IMR-90 (cell line): ENCODE measurements around the gene CHMP4A. TPM values are rescaled to one million over a fixed set of nuclear protein-coding genes. Genes with fewer than 3 reads are reported as not detected.

ENCODE experiments used
- ATAC-seq: fragments of 200-7000 bp; cut with Tn5 transposase; 2 replicates; pipeline ENCODE4 v1.9.1; 2020; ENCODE audit warnings: low read depth, mild to moderate bottlenecking, moderate library complexity
- BruUV-seq: library from RNA; stranded (reverse); fragments of 400-500 nt; replicated peaks from 2 replicates; lab custom pipeline; 2021; lab: Mats Ljungman, UMichigan
- CTCF ChIA-PET: fragments of 300-600 bp; formaldehyde crosslinking; extraction: SDS; loops from one replicate; lab custom pipeline; 2021; ENCODE audit warnings: antibody characterized with exemption; lab: Yijun Ruan, JAX
- POLR2A ChIA-PET: fragments of 300-600 bp; sonication (Branson Sonifier 250); formaldehyde crosslinking; loops from one replicate; lab custom pipeline; 2022; ENCODE audit warnings: antibody characterized with exemption; ENCODE audit not compliant: unreplicated experiment; lab: Charles Lee
- DNase-seq: peaks from one replicate; pipeline ENCODE4 v3.0.0; 2013
- H2AFZ ChIP-seq: replicated peaks from 2 replicates; pipeline ENCODE3; 2013; ENCODE audit warnings: low read length, mild to moderate bottlenecking; ENCODE audit not compliant: poor library complexity
- H2AK5ac ChIP-seq: 2 replicates; pipeline ENCODE4 v1.6.1; 2013; ENCODE audit warnings: low read depth, low read length, inconsistent platforms
- H2AK9ac ChIP-seq: replicated peaks from 2 replicates; pipeline ENCODE3; 2013; ENCODE audit warnings: mild to moderate bottlenecking, low read depth, low read length, moderate library complexity; ENCODE audit not compliant: poor library complexity
- H2BK120ac ChIP-seq: 2 replicates; pipeline ENCODE4 v1.6.1; 2013; ENCODE audit warnings: low read depth, low read length, inconsistent platforms
- H2BK15ac ChIP-seq: 3 replicates; pipeline ENCODE4 v1.6.1; 2013; ENCODE audit warnings: low read depth, low read length, inconsistent platforms
- H2BK20ac ChIP-seq: 2 replicates; pipeline ENCODE4 v1.6.1; 2013; ENCODE audit warnings: low read depth, mild to moderate bottlenecking, inconsistent platforms, low read length, moderate library complexity
- H2BK5ac ChIP-seq: 2 replicates; pipeline ENCODE4 v1.6.1; 2013; ENCODE audit warnings: mild to moderate bottlenecking, low read depth, low read length, inconsistent platforms; ENCODE audit not compliant: poor library complexity, severe bottlenecking
- H3K14ac ChIP-seq: replicated peaks from 2 replicates; pipeline ENCODE4 v1.6.1; 2013; ENCODE audit warnings: low read depth, low read length, inconsistent platforms
- H3K18ac ChIP-seq: 2 replicates; pipeline ENCODE4 v1.6.1; 2013; ENCODE audit warnings: low read depth, low read length, control low read depth
- H3K23ac ChIP-seq: 2 replicates; pipeline ENCODE4 v1.6.1; 2013; ENCODE audit warnings: low read depth, low read length, inconsistent platforms
- H3K27ac ChIP-seq: 2 replicates; pipeline ENCODE4 v1.5.1; 2013; ENCODE audit warnings: mild to moderate bottlenecking, control low read depth, low read length; ENCODE audit not compliant: insufficient read depth
- H3K27me3 ChIP-seq: 2 replicates; pipeline ENCODE4 v1.6.1; 2013; ENCODE audit warnings: low read length; ENCODE audit not compliant: control insufficient read depth, insufficient read depth
- H3K36me3 ChIP-seq: 2 replicates; pipeline ENCODE4 v1.6.1; 2013; ENCODE audit warnings: low read length, mixed read lengths; ENCODE audit not compliant: control insufficient read depth, insufficient read depth
- H3K4ac ChIP-seq: 2 replicates; pipeline ENCODE4 v1.6.1; 2013; ENCODE audit warnings: low read depth, low read length, inconsistent platforms
- H3K4me1 ChIP-seq: 2 replicates; pipeline ENCODE4 v1.6.1; 2013; ENCODE audit warnings: low read length, mixed read lengths; ENCODE audit not compliant: control insufficient read depth, insufficient read depth
- H3K4me2 ChIP-seq: 2 replicates; pipeline ENCODE4 v1.6.1; 2013; ENCODE audit warnings: low read depth, mild to moderate bottlenecking, control low read depth, low read length, moderate library complexity
- H3K4me3 ChIP-seq: 2 replicates; pipeline ENCODE4 v1.5.1; 2013; ENCODE audit warnings: low read depth, mild to moderate bottlenecking, control low read depth, low read length, moderate library complexity; ENCODE audit not compliant: insufficient read depth
- H3K56ac ChIP-seq: 2 replicates; pipeline ENCODE4 v1.6.1; 2013; ENCODE audit warnings: low read length, inconsistent platforms; ENCODE audit not compliant: insufficient read depth; ENCODE audit errors: extremely low read depth
- H3K79me1 ChIP-seq, 2 experiments: 2 replicates each; pipeline ENCODE4 v1.6.1; 2013; ENCODE audit warnings: low read length in 2 of 2, inconsistent platforms in 1 of 2, low read depth in 1 of 2
- H3K9ac ChIP-seq: 2 replicates; pipeline ENCODE4 v1.6.1; 2013; ENCODE audit warnings: low read depth, low read length, control low read depth
- H3K9me1 ChIP-seq: 2 replicates; pipeline ENCODE4 v1.6.1; 2013; ENCODE audit warnings: low read length, inconsistent platforms; ENCODE audit not compliant: insufficient read depth
- H3K9me3 ChIP-seq: 2 replicates; pipeline ENCODE4 v1.6.1; 2013; ENCODE audit warnings: low read length; ENCODE audit not compliant: control insufficient read depth, insufficient read depth
- H4K20me1 ChIP-seq: 2 replicates; pipeline ENCODE4 v1.6.1; 2013; ENCODE audit warnings: low read length, inconsistent platforms; ENCODE audit not compliant: insufficient read depth
- H4K5ac ChIP-seq: 2 replicates; pipeline ENCODE4 v1.6.1; 2013; ENCODE audit warnings: mild to moderate bottlenecking, low read depth, low read length, control low read depth
- H4K8ac ChIP-seq, 2 experiments: 2 replicates each; pipeline ENCODE4 v1.6.1; 2013; ENCODE audit warnings: low read depth in 2 of 2, low read length in 2 of 2, control low read depth in 1 of 2, inconsistent platforms in 1 of 2
- H4K91ac ChIP-seq: 2 replicates; pipeline ENCODE4 v1.6.1; 2013; ENCODE audit warnings: low read depth, low read length, inconsistent platforms; ENCODE audit not compliant: insufficient read depth
- BHLHE40 ChIP-seq: fragments of 150-350 bp; IDR thresholded peaks from 2 replicates; pipeline ENCODE4 v1.6.1; 2016; ENCODE audit warnings: mild to moderate bottlenecking, low read depth, low read length
- CEBPB ChIP-seq: IDR thresholded peaks from 2 replicates; pipeline ENCODE4 v1.6.1; 2012; ENCODE audit warnings: low read depth, low read length, improper control_type of control experiment
- CHD1 ChIP-seq: IDR thresholded peaks from 2 replicates; pipeline ENCODE4 v1.6.1; 2012; ENCODE audit warnings: low read depth, low read length, improper control_type of control experiment
- CTCF ChIP-seq: conservative IDR thresholded peaks from 2 replicates; pipeline ENCODE4 v1.5.1; 2012; ENCODE audit warnings: mild to moderate bottlenecking, low read depth, low read length, improper control_type of control experiment
- ELK1 ChIP-seq: fragments of 150-350 bp; IDR thresholded peaks from 2 replicates; pipeline ENCODE4 v1.6.1; 2016; ENCODE audit warnings: low read depth, mild to moderate bottlenecking, low read length, moderate library complexity, borderline replicate concordance
- FOS ChIP-seq: fragments of 150-350 bp; IDR thresholded peaks from 2 replicates; pipeline ENCODE4 v1.6.1; 2016; ENCODE audit warnings: low read depth, low read length
- MAFK ChIP-seq: IDR thresholded peaks from 2 replicates; pipeline ENCODE4 v1.6.1; 2012; ENCODE audit warnings: low read depth, low read length, improper control_type of control experiment
- MAZ ChIP-seq: IDR thresholded peaks from 2 replicates; pipeline ENCODE4 v1.6.1; 2012; ENCODE audit warnings: low read depth, mild to moderate bottlenecking, low read length, improper control_type of control experiment, moderate library complexity, borderline replicate concordance
- NFE2L2 ChIP-seq: fragments of 150-350 bp; IDR thresholded peaks from 2 replicates; pipeline ENCODE4 v1.6.1; 2016; ENCODE audit warnings: low read depth, mild to moderate bottlenecking, low read length
- POLR2A ChIP-seq: IDR thresholded peaks from 2 replicates; pipeline ENCODE4 v1.6.1; 2012; ENCODE audit warnings: mild to moderate bottlenecking, low read depth, low read length
- RCOR1 ChIP-seq: IDR thresholded peaks from 2 replicates; pipeline ENCODE4 v1.6.1; 2012; ENCODE audit warnings: mild to moderate bottlenecking, low read length, improper control_type of control experiment; ENCODE audit not compliant: insufficient replicate concordance
- SMC3 ChIP-seq: fragments of 150-350 bp; IDR thresholded peaks from 2 replicates; pipeline ENCODE4 v1.6.1; 2016; ENCODE audit warnings: low read depth, mild to moderate bottlenecking, antibody characterized with exemption, low read length, moderate library complexity
- USF2 ChIP-seq: fragments of 150-350 bp; IDR thresholded peaks from 2 replicates; pipeline ENCODE4 v1.6.1; 2017; ENCODE audit warnings: mild to moderate bottlenecking, antibody characterized with exemption, low read length, low read depth
- WGBS, 2 experiments: methylation state at CpG; one replicate each; pipeline versions ENCODE4 v1.1.5 to v1.1.7; 2013; ENCODE audit warnings: missing lambda C conversion rate in 2 of 2; ENCODE audit not compliant: insufficient read length in 1 of 2; ENCODE audit errors: extremely low coverage in 2 of 2; 5-methylcytosine and 5-hydroxymethylcytosine counted together
- dilution Hi-C: fragments of 300-500 bp; cut with HindIII; formaldehyde crosslinking; loops from one replicate; pipeline ENCODE4 v1.14.3; 2018; ENCODE audit warnings: low sequenced_read_pairs; ENCODE audit not compliant: unreplicated experiment
- in situ Hi-C: fragments of 300-500 bp; cut with MboI; formaldehyde crosslinking; loops from 3 replicates; pipeline ENCODE4 v1.14.3; 2019; ENCODE audit warnings: low sequenced_read_pairs, inconsistent platforms, mixed read lengths
- intact Hi-C: fragments of 100-400 bp; cut with micrococcal nuclease; formaldehyde crosslinking; loops from 2 replicates; pipeline ENCODE4 v1.10.0; 2022
- polyA plus RNA-seq, 3 experiments: library from polyadenylated mRNA; depleted of rRNA; stranded (reverse); fragments of >200 nt; gene quantifications; 2 replicates each; pipeline ENCODE4 v1.2.3, GENCODE V29; 2012; ENCODE audit warnings: low replicate concordance in 1 of 3
- total RNA-seq: library from RNA; depleted of rRNA; stranded (reverse); fragments of >200 nt; gene quantifications from 2 replicates; pipeline ENCODE4 v1.2.3, GENCODE V29; 2012

The CHMP4A gene
- total and polyA plus RNA-seq, 2 of the 4 experiments (the other 2 are of a cell fraction) = 22.0 to 63.8 TPM

GRCh38 chr14:24195186-24196070, 17.9 kb downstream of the CHMP4A start, which contains the start of gene TM9SF1:
Gene TM9SF1 (minus strand): TSS chr14:24195441. CDS start chr14:24195019, 422 bp downstream.
- intact Hi-C loops (loop anchor here (1.0 to 2.0 kb wide), 2 partner anchors 47 to 101 kb away; partner anchors contain the start of gene TINF2), in situ Hi-C loops (no loop called here), dilution Hi-C loops (no loop called here)
- H3K79me1 ChIP-seq = peaks cover 38 to 68% of the 10 kb centered on the region in 2 experiments
- peak within 1 kb of the TSS; percentile 95 for H4K91ac ChIP-seq
- peak within 1 kb of the TSS; percentile 95 for H2AFZ ChIP-seq
- H4K20me1 ChIP-seq = no peaks in the 10 kb centered on the region
- ChIA-PET CTCF (interaction anchor here (1.1 kb wide), 1 partner anchor 113 kb away, joined by 3 read pairs; the partner anchor contains the start of gene CIDEB), POLR2A (interaction anchor here (1.0 to 1.1 kb wide), 2 partner anchors 9 to 47 kb away, joined by 3 read pairs; partner anchors contain the start of gene TINF2)
- H4K8ac ChIP-seq = peak within 1 kb of the TSS; percentile 93 to 94
- no peaks in the 10 kb centered on the region for H3K9me3 ChIP-seq
- H2BK15ac ChIP-seq = peak within 1 kb of the TSS; percentile 79; the same call in 1 of the 3 replicates
- H2AK9ac ChIP-seq = peak within 1 kb of the TSS; percentile 96
- H2BK120ac ChIP-seq = peak within 1 kb of the TSS; percentile 76
- peaks cover 18% of the 10 kb centered on the region for H3K36me3 ChIP-seq
- H3K4ac ChIP-seq = peak within 1 kb of the TSS; percentile 97
- peaks cover 8% of the 10 kb centered on the region for H3K4me1 ChIP-seq
- DNase-seq (peak; percentile 87), ATAC-seq (peak; percentile 93)
- peak within 1 kb of the TSS; percentile 93 for H3K23ac ChIP-seq
- peak within 1 kb of the TSS; percentile 85 for H3K56ac ChIP-seq
- 2% methylated on average over 42 of the region's 89 CpGs; no CpG with 5 or more reads in 1 of the 2 experiments for WGBS, 2 experiments
- peak within 1 kb of the TSS; percentile 96 for H2BK5ac ChIP-seq
- H2AK5ac ChIP-seq = peak within 1 kb of the TSS; percentile 89
- peaks cover 11% of the 10 kb centered on the region; the same call in 1 of the 2 replicates for H3K9me1 ChIP-seq
- BruUV-seq = no TSS peak
- H3K9ac ChIP-seq = peak within 1 kb of the TSS; percentile 93
- H3K14ac ChIP-seq = peak within 1 kb of the TSS; percentile 95
- H4K5ac ChIP-seq = peak within 1 kb of the TSS; percentile 89
- peak within 1 kb of the TSS; percentile 99 for H3K4me2 ChIP-seq
- H3K4me3 ChIP-seq = peak within 1 kb of the TSS; percentile 89
- peak within 1 kb of the TSS; percentile 81 for H3K18ac ChIP-seq
- peak within 1 kb of the TSS; percentile 99 for H3K27ac ChIP-seq
- H2BK20ac ChIP-seq = 0 out of 2 replicates have a peak within 1 kb of the TSS, but pooled peaks have one; percentile 5
- no peaks in the 10 kb centered on the region for H3K27me3 ChIP-seq
- no peak for TF ChIP-seq CTCF
- TF ChIP-seq USF2 = no peak
- no peak for TF ChIP-seq CEBPB
- TF ChIP-seq NFE2L2 = no peak
- no peak for TF ChIP-seq SMC3
- no peak for TF ChIP-seq FOS
- TF ChIP-seq ELK1 = no peak
- no peak; the same call in none of the 2 replicates for TF ChIP-seq MAZ
- TF ChIP-seq CHD1 = no peak
- no peak for TF ChIP-seq MAFK
- TF ChIP-seq RCOR1 = peak; percentile 40
- TF ChIP-seq BHLHE40 = no peak
- TF ChIP-seq POLR2A = peak; percentile 72
